ENCODE measurements around the gene CPNE6.

CPNE6 gene

DNA sequence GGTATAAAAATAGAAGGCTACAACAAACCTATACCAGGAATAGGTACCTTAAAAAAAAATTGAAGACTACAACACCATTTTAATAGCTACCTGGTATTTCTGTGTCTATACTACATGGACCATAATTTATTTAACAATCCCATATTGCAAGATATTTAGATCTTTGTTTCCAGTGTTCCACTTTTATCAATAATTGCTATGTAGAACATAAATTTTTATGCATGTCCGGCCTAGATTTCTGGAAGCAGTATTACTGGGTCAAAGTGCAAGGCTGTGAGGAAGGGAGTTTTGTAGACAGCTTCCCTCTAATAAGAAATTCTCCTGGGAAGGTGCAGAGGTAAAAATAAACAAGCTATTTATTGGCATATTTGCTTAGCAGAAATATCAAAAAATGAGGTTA is 39.2 kb downstream of the CPNE6 start:
- DNase-seq (ENCODE audit: extremely low read depth, insufficient read length), result no peak
- Histone ChIP-seq H3K27me3 (replicated peaks; ENCODE audit: control insufficient read depth, insufficient read depth, low read length) (no peaks in the 10 kb centered on the region), H3K4me3 (replicated peaks; ENCODE audit: low read depth, low read length) (no peak overlapping the region), H3K36me3 (ENCODE audit: control insufficient read depth, insufficient read depth, low read length) (no peaks in the 10 kb centered on the region)
- TF ChIP-seq, protein P1, sequence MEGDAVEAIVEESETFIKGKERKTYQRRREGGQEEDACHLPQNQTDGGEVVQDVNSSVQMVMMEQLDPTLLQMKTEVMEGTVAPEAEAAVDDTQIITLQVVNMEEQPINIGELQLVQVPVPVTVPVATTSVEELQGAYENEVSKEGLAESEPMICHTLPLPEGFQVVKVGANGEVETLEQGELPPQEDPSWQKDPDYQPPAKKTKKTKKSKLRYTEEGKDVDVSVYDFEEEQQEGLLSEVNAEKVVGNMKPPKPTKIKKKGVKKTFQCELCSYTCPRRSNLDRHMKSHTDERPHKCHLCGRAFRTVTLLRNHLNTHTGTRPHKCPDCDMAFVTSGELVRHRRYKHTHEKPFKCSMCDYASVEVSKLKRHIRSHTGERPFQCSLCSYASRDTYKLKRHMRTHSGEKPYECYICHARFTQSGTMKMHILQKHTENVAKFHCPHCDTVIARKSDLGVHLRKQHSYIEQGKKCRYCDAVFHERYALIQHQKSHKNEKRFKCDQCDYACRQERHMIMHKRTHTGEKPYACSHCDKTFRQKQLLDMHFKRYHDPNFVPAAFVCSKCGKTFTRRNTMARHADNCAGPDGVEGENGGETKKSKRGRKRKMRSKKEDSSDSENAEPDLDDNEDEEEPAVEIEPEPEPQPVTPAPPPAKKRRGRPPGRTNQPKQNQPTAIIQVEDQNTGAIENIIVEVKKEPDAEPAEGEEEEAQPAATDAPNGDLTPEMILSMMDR (IDR thresholded peaks at IDR 0.05; ENCODE audit: insufficient read depth, low read length, poor library complexity, severe bottlenecking), result no peak

DNA sequence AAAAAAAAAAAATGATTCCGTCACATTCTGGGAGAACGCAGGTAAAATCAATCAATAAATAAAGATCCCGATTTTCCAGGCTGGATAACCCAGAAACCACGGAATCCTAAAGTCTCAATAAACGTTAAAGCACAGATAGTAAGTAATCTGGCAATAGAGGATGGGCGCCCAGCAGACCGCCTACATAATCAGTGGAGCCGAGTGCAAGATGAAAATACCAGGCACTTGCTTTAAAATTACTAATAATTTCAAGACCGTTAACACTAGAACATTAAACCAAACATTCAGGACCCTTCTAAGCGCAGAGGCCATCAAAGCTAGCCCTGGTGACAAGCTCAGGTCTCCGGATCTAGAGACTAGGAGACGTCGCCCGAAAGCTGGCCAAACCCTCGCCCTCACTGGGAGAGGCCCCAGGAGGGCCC is 42.0 kb downstream of the CPNE6 start:
- DNase-seq (ENCODE audit: extremely low read depth, insufficient read length), result no peak
- no peaks in the 10 kb centered on the region for H3K27me3 ChIP-seq (replicated peaks; ENCODE audit: control insufficient read depth, insufficient read depth, low read length)
- TF ChIP-seq, protein P1 (IDR thresholded peaks at IDR 0.05; ENCODE audit: insufficient read depth, low read length, poor library complexity, severe bottlenecking), result no peak
- H3K4me3 ChIP-seq (replicated peaks; ENCODE audit: low read depth, low read length), result peak overlapping the region; percentile 72
- H3K36me3 ChIP-seq (ENCODE audit: control insufficient read depth, insufficient read depth, low read length), result peaks cover 13% of the 10 kb centered on the region

DNA sequence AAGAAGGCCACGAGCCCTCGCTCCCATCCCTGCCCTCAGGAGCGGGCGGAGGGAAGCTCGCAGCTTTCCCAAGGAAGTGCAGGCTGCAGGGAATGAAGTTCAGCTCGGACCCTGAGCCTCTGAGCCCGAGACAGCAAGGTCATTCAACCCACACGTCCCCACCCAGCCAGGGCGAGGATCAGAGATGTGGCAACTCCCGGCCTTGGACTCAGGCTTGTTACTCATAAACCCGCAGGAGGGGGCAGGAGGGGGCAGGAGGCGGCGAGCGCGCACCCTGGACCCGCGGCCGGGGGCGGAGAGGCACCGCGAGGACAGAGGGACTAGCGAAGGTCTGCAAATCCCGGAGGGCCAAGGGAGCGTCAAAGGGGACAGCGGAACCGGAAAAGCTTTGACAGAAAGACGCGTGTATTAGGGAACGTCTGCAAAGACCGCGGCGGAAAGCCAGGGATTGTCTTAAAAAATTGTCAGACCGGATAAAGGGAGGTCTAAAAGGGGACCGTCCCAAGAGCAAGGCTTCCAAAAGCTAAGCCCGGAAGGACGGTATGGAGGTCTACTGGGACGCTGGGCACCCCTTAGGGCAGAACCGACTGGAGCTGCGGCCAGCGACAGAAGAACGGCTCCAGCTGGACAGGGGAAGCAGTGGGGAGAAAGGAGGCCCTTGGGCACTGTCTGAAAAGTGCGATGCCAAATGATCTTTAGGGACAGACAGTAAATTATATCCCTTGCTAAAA is 42.6 kb downstream of the CPNE6 start:
- peak; percentile 91 for DNase-seq (ENCODE audit: extremely low read depth, insufficient read length)
- Histone ChIP-seq H3K27me3 (replicated peaks; ENCODE audit: control insufficient read depth, insufficient read depth, low read length) (no peaks in the 10 kb centered on the region), H3K4me3 (replicated peaks; ENCODE audit: low read depth, low read length) (peak overlapping the region; percentile 72), H3K36me3 (ENCODE audit: control insufficient read depth, insufficient read depth, low read length) (peaks cover 18% of the 10 kb centered on the region)
- TF ChIP-seq, protein P1 (IDR thresholded peaks at IDR 0.05; ENCODE audit: insufficient read depth, low read length, poor library complexity, severe bottlenecking), result no peak

DNA sequence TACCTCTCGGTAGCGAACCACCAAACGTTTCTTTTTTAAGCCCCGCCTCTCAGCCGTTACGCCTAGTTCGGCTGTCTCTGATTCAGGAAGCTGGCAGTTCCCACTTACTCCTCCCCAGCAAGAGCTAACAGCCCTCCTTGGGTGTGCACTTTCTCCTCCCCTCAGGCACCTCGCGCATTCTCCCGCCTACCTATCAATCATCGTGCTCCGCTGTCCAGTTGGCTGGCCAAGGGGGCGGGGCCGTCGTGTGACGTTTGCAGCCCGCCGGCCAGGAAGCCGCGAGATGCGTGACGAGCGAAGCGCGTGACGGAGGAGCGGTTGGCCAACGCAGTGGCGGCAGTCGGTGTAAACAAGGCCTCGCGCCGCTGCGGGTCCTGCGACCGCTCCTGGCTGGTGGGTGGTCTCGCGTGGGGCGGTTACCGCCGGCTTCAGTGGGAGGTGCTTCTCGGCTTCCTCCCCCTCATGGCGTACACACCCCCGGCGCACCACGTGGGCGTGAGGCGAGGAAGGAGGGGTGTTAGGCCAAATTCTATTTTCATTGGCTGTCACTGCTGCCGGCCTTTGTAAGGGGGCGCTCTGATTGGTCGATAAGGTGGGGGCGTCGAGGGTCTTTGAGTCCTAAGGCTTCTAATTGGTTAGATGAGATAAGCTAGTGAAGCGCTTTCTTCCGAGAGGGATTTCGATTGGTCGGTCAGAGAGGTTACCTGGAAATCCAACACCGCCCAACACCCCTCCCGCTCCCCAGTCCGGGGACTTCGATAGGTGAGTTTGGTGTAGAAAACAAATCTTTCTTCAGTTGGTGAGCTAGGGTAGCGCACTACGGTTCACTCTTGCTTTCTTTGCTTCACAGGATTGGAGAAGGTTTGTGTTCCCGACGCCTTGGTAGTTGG is 43.4 kb downstream of the CPNE6 start, which contains the start of the genes DCAF11 and NRL:
Gene DCAF11 (plus strand): TSS at position 246 of the 890 bp plus-strand sequence. CDS start 818 bp downstream, outside the sequence.
Gene NRL (minus strand): TSS at position 418 of the 890 bp plus-strand sequence. CDS start 32,101 bp downstream, outside the sequence.
- H3K36me3 ChIP-seq (ENCODE audit: control insufficient read depth, insufficient read depth, low read length), result peaks cover 25% of the 10 kb centered on the region
- no peaks in the 10 kb centered on the region for H3K27me3 ChIP-seq (replicated peaks; ENCODE audit: control insufficient read depth, insufficient read depth, low read length)
- TF ChIP-seq, protein P1 (IDR thresholded peaks at IDR 0.05; ENCODE audit: insufficient read depth, low read length, poor library complexity, severe bottlenecking), result no peak
- peak; percentile 99 for DNase-seq (ENCODE audit: extremely low read depth, insufficient read length)
- H3K4me3 ChIP-seq (replicated peaks; ENCODE audit: low read depth, low read length), result peak within 1 kb of the TSS; percentile 72

DNA sequence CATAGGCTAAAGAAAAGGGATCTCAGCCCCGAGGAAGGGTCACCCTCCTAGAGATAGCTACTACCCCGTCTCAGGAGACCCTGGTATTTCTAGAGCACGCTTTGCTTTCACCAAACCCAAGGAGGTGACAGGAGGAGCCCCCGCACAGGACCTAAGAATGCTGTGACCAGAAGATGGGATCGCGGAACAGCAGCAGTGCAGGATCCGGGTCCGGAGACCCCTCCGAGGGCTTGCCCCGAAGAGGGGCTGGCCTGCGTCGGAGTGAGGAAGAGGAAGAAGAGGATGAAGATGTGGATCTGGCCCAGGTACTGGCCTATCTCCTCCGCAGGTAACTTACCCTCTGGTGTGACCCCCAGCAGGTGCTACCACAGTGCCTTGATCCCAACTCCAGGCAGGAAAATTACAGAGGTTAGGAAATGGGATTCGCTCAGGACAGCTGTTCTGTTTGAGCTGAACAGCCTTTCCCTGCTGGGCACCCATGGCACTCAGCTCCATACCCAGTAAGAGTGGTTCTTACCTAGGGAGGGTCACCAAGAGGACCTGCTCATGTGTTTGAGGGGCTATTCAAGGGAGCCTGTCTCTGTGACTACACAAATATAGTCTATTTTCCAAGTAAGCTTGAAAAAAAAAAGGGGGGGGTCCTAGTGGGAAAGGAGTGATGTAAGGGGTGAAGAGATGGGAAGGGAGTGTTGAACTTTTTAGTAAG is 44.2 kb downstream of the CPNE6 start:
- Histone ChIP-seq H3K4me3 (replicated peaks; ENCODE audit: low read depth, low read length) (peak overlapping the region; percentile 72), H3K27me3 (replicated peaks; ENCODE audit: control insufficient read depth, insufficient read depth, low read length) (no peaks in the 10 kb centered on the region), H3K36me3 (ENCODE audit: control insufficient read depth, insufficient read depth, low read length) (peaks cover 28% of the 10 kb centered on the region)
- no peak for DNase-seq (ENCODE audit: extremely low read depth, insufficient read length)
- TF ChIP-seq, protein P1 (IDR thresholded peaks at IDR 0.05; ENCODE audit: insufficient read depth, low read length, poor library complexity, severe bottlenecking), result no peak
